Transverse colon (tissue), 4 donors: ENCODE measurements around the gene MUC5B. TPM values are rescaled to one million over a fixed set of nuclear protein-coding genes. Genes with fewer than 3 reads are reported as not detected.

Experiments
- DNase-seq: peaks from one replicate; pipeline ENCODE4 v3.0.0-alpha.2; 2019
- H3K27ac ChIP-seq, 4 donors: fragments of 200-600 bp; sonication (generic); 2 replicates each; pipeline ENCODE4 v1.5.1; 2016 to 2018; ENCODE audit warnings: inconsistent platforms in 4 of 4
- H3K27me3 ChIP-seq: fragments of 200-600 bp; sonication (generic); 2 replicates; pipeline ENCODE4 v1.5.1; 2017; ENCODE audit warnings: inconsistent platforms
- H3K36me3 ChIP-seq, 4 donors: fragments of 200-600 bp; sonication (generic); 2 replicates each; pipeline ENCODE4 v1.5.1; 2017 to 2019; ENCODE audit warnings: inconsistent platforms in 4 of 4
- H3K4me1 ChIP-seq, 4 donors: fragments of 200-600 bp; sonication (generic); 2 replicates each; pipeline ENCODE4 v1.5.1; 2017 to 2020; ENCODE audit warnings: inconsistent platforms in 4 of 4
- H3K4me3 ChIP-seq, 4 donors: fragments of 200-600 bp; sonication (generic); 1 replicate in 1 of 4; 2 replicates in 3 of 4; pipeline versions ENCODE4 v1.5.1 to v1.6.1; 2017 to 2019; ENCODE audit warnings: inconsistent platforms in 4 of 4
- H3K9me3 ChIP-seq, 2 donors: fragments of 200-600 bp; sonication (generic); 2 replicates each; pipeline ENCODE4 v1.5.1; 2017 to 2019; ENCODE audit warnings: inconsistent platforms in 2 of 2
- EP300 ChIP-seq: sonication (generic); formaldehyde crosslinking; IDR thresholded peaks from one replicate; pipeline ENCODE4 v1.6.1; 2017; ENCODE audit warnings: antibody characterized with exemption, low read depth
- POLR2A ChIP-seq: fragments of 450-650 bp; IDR thresholded peaks from one replicate; pipeline ENCODE4 v1.6.1; 2016; ENCODE audit warnings: antibody characterized with exemption, mild to moderate bottlenecking, moderate library complexity
- POLR2AphosphoS5 ChIP-seq, 3 donors: sonication (generic); formaldehyde crosslinking; IDR thresholded peaks; one replicate each; pipeline ENCODE4 v1.6.1; 2016; ENCODE audit warnings: antibody characterized with exemption in 3 of 3
- WGBS, 2 donors: methylation state at CpG; one replicate each; pipeline ENCODE4 v1.1.5; 2018; ENCODE audit warnings: low coverage in 1 of 2; 5-methylcytosine and 5-hydroxymethylcytosine counted together
- in situ Hi-C, 4 donors: fragments of 200-750 bp; cut with MboI; loops; one replicate each; pipeline versions ENCODE4 v1.15.0 to v1.15.1; 2017; ENCODE audit warnings: low sequenced_read_pairs in 3 of 4, low pct_ligation_motif_present in 1 of 4, low pct_unique_long_range_greater_than_20kb in 1 of 4
- intact Hi-C: fragments of 100-400 bp; cut with DNase I; formaldehyde crosslinking; loops from one replicate; pipeline ENCODE4 v1.15.1; 2023; ENCODE audit warnings: low total_unique reads
- total RNA-seq, 4 donors: library from RNA; depleted of rRNA; stranded (reverse); fragments of >200 nt; gene quantifications; one replicate each; pipeline ENCODE4 v1.1.0, GENCODE V29; 2016
- TF ChIP-seq, protein P1 (sequence below), 5 experiments: fragments of 200-600 bp in 3 of 5; fragments of 450-650 bp in 2 of 5; sonication (generic) in 3 of 5; IDR thresholded peaks; 1 replicate in 2 of 5; 2 replicates in 3 of 5; pipeline ENCODE4 v1.5.1; 2016 to 2017; ENCODE audit warnings: antibody characterized with exemption in 5 of 5, inconsistent platforms in 3 of 5, mild to moderate bottlenecking in 2 of 5, moderate library complexity in 1 of 5

MUC5B gene
- total RNA-seq, 4 donors from 2014 or later = 58.0 to 825 (median 85.6) TPM

DNA sequence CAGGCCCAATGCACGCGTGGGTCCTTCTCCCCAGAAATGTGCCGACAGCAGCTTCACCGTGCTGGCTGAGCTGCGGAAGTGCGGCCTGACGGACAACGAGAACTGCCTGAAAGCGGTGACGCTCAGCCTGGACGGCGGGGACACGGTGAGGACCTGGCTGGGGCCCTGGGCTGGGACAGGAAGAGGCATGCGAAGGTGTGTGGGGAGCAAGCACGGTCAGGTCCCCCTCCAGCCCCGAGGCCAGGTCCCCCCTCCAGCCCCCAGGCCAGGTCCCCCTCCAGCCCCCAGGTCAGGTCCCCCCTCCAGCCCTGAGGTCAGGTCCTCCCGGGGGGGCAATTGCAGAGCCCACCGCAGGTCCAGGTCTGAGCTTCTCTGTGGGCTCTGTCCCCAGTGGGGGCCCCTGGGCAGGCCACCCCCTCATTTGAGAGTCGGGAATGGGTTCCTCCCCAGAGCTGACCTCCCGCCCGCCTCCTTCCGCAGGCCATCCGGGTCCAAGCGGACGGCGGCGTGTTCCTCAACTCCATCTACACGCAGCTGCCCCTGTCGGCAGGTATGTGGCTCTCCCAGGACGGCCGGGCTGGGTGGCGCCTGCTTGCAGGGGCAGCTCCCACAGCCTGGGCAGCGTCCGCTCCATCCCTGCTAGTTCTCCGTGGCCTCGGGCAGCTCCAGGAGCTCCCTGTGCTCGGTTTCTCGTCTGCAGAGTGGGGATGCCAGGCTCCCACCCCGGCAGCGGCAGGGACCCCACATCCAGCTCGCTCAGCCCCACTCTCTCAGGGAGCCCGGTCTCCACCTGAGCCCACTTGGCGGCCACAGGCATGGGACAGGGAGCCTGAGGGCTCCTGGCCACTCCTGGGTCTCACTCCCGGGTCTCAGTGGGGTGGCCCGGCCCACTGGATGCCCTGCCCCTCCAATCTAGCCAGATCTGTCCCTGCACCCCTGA is 7.9 kb downstream of the MUC5B start:
- DNase-seq = peak; percentile 8
- intact Hi-C loops = no loop called here
- 78% methylated on average over 36 of the region's 45 CpGs; no CpG with 5 or more reads in 1 of the 2 donors for WGBS, 2 donors

GRCh38 chr11:1231396-1232020 is 8.6 kb downstream of the MUC5B start:
- Histone ChIP-seq H3K27ac (peak overlapping the region in 1 of 4 donors; percentile 87), H3K9me3 (no peaks in the 10 kb centered on the region), H3K4me1 (peaks cover 7 to 54% (median 38%) of the 10 kb centered on the region in 4 donors), H3K36me3 (no peaks in the 10 kb centered on the region), H3K27me3 (no peaks in the 10 kb centered on the region), H3K4me3 (no peak overlapping the region)
- in situ Hi-C loops (no loop called here), intact Hi-C loops (no loop called here)
- WGBS, 2 donors = 57% methylated on average over 15 of the region's 22 CpGs; no CpG with 5 or more reads in 1 of the 2 donors
- TF ChIP-seq EP300 = no peak
- no peak for TF ChIP-seq POLR2AphosphoS5 (IDR thresholded peaks at IDR 0.05)
- TF ChIP-seq, protein P1, sequence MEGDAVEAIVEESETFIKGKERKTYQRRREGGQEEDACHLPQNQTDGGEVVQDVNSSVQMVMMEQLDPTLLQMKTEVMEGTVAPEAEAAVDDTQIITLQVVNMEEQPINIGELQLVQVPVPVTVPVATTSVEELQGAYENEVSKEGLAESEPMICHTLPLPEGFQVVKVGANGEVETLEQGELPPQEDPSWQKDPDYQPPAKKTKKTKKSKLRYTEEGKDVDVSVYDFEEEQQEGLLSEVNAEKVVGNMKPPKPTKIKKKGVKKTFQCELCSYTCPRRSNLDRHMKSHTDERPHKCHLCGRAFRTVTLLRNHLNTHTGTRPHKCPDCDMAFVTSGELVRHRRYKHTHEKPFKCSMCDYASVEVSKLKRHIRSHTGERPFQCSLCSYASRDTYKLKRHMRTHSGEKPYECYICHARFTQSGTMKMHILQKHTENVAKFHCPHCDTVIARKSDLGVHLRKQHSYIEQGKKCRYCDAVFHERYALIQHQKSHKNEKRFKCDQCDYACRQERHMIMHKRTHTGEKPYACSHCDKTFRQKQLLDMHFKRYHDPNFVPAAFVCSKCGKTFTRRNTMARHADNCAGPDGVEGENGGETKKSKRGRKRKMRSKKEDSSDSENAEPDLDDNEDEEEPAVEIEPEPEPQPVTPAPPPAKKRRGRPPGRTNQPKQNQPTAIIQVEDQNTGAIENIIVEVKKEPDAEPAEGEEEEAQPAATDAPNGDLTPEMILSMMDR (IDR thresholded peaks at IDR 0.05) = no peak
- TF ChIP-seq POLR2A = no peak
- DNase-seq = peak; percentile 33

More for the DNA sequence above, 7.9 kb downstream of the MUC5B start:
- H3K9me3 ChIP-seq = no peaks in the 10 kb centered on the region
- H3K27me3 ChIP-seq = no peaks in the 10 kb centered on the region
- in situ Hi-C loops = no loop called here
- H3K4me1 ChIP-seq = peaks cover 7 to 47% (median 34%) of the 10 kb centered on the region in 4 donors
- TF ChIP-seq POLR2A (no peak), EP300 (no peak), POLR2AphosphoS5 (IDR thresholded peaks at IDR 0.05) (no peak)
- H3K4me3 ChIP-seq = no peak overlapping the region
- H3K36me3 ChIP-seq = no peaks in the 10 kb centered on the region
- peak overlapping the region in 1 of 4 donors; percentile 87 for H3K27ac ChIP-seq

DNA sequence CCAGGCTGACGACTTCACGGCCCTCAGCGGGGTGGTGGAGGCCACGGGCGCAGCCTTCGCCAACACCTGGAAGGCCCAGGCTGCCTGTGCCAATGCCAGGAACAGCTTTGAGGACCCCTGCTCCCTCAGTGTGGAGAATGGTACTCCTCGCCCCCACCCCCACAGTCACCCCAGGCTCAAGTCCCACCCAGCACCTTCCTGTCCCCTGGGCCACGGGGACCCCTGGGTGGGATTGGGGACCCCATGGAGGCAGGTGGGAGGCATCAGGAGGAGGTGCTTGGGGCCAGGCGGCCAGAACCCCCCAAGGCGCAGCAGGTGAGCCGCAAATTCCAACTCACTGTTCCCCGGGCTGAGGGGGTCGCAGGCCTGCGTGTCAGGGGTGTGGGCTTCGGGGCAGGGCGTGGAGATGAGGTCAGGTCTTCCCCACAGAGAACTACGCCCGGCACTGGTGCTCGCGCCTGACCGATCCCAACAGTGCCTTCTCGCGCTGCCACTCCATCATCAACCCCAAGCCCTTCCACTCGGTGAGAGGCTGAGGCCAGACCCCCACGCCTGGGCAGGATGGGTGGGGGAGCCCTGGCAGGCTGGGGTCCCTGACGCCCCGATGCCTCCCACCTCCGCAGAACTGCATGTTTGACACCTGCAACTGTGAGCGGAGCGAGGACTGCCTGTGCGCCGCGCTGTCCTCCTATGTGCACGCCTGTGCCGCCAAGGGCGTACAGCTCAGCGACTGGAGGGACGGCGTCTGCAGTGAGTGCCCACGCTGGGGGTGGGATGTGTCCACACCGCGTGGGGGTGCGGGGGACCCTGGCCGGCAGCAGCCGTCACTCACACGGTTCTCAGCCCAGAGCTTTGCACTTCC is 9.4 kb downstream of the MUC5B start:
- peak; percentile 10 for DNase-seq
- no peak for TF ChIP-seq EP300
- TF ChIP-seq, protein P1 (IDR thresholded peaks at IDR 0.05) = no peak
- TF ChIP-seq POLR2A = no peak
- intact Hi-C loops = no loop called here
- H3K27me3 ChIP-seq = no peaks in the 10 kb centered on the region
- in situ Hi-C loops = no loop called here
- H3K4me3 ChIP-seq = no peak overlapping the region
- no peaks in the 10 kb centered on the region for H3K36me3 ChIP-seq
- peak overlapping the region; percentile 57 to 87 (median 82) for H3K27ac ChIP-seq
- H3K9me3 ChIP-seq = no peaks in the 10 kb centered on the region
- 75% methylated on average over 38 of the region's 46 CpGs; no CpG with 5 or more reads in 1 of the 2 donors for WGBS, 2 donors
- peaks cover 7 to 56% (median 44%) of the 10 kb centered on the region in 4 donors for H3K4me1 ChIP-seq

GRCh38 chr11:1232883-1233321 is 10.0 kb downstream of the MUC5B start:
- TF ChIP-seq, protein P1 (IDR thresholded peaks at IDR 0.05) = no peak
- no peak for TF ChIP-seq POLR2AphosphoS5 (IDR thresholded peaks at IDR 0.05)
- no peak for TF ChIP-seq EP300
- no peak for TF ChIP-seq POLR2A
- peak; percentile 17 for DNase-seq
- Histone ChIP-seq H3K36me3 (no peaks in the 10 kb centered on the region), H3K27ac (peak overlapping the region; percentile 57 to 87 (median 82)), H3K4me3 (no peak overlapping the region), H3K4me1 (peaks cover 7 to 62% (median 49%) of the 10 kb centered on the region in 4 donors), H3K27me3 (no peaks in the 10 kb centered on the region), H3K9me3 (no peaks in the 10 kb centered on the region)
- intact Hi-C loops (no loop called here), in situ Hi-C loops (no loop called here)
- 68% methylated on average over 23 of the region's 30 CpGs; no CpG with 5 or more reads in 1 of the 2 donors for WGBS, 2 donors
